ENCODE data around the gene HIPK1.
A peak's percentile ranks its signal among the peaks of the same experiment; 100 is the strongest.
"Not testable (repeated sequence)": the region's sequence is repeated elsewhere in the genome, so short reads cannot be mapped to it uniquely, and the experiment has no call there.

HIPK1 gene

DNA sequence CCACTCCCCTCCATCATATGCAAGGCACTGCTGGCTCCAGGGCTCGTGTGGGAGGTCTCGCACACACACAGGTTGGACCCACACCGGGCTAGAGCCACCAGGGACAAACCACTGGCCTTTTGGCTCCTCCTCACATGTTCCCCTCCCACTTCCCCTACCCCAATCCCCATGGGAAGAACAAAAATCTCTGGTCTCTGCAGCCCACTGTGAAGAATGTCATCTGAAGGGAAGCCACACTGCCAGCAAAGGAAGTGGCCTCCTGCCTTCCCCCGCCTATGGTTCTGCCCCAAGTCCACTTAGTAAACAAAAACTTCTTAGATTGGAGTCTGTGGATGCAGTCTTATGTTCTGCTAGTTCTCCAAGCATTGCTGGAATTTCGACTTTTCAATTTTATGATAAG lies 74.3 kb downstream of the HIPK1 start:
- Mint-ChIP-seq H3K27me3 (peaks cover 23 to 38% of the 10 kb centered on the region in 2 donors), H3K36me3 (ENCODE audit: insufficient read depth) (no peaks in the 10 kb centered on the region), H3K4me3 (no peak overlapping the region), H3K27ac (peak overlapping the region; percentile 44 to 80), H3K4me1 (ENCODE audit: low read depth in 2 of 2) (no peaks in the 10 kb centered on the region), H3K9me3 (no peaks in the 10 kb centered on the region)
- DNase-seq = no peak
- ATAC-seq (replicated peaks) = no peak

DNA sequence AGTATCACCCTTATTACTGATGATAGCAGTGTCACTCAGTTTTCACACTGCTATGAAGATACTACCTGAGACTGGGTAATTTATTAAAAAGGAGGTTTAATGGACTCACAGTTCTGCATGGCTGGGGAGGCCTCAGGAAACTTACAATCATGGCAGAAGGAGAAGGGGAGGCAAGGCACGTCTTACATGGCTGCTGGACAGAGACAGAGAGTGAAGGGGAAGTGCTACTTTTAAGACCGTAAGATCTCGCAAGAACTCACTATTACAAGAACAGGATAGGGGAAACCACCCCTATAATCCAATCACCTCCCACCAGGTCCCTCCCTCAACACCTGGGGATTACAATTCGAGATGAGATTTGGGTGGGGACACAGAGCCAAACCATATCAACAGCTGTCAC lies 77.7 kb downstream of the HIPK1 start:
- peaks cover 23 to 38% of the 10 kb centered on the region in 2 donors for H3K27me3 Mint-ChIP-seq
- H3K36me3 Mint-ChIP-seq (ENCODE audit: insufficient read depth); H3K4me3 Mint-ChIP-seq; DNase-seq; H3K4me1 Mint-ChIP-seq (ENCODE audit: low read depth in 2 of 2); H3K27ac Mint-ChIP-seq; ATAC-seq (replicated peaks); H3K9me3 Mint-ChIP-seq: not testable (repeated sequence)

DNA sequence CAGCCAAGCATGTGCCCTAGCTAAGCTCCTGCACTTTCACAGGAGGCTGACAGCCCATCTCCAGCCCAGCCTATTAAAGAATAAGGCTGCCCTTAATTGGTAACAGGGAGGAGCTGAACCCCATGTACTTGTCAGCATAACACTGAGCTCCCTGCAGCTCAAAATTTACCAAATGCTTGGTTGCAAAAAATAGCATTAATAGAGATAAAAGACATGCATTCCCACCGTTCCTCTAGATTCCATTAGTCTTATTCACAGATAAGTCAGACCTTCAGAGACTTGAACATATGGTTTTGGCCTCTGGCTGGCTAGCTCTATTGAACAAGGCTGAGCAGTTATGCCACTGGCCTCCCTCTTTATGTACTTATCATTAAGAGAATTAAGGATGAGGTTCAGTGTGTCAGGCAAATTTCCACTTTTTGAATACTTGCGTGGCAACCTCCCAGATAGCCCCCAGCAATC lies 79.4 kb downstream of the HIPK1 start:
- H3K9me3 Mint-ChIP-seq = no peaks in the 10 kb centered on the region
- DNase-seq (no peak), ATAC-seq (replicated peaks) (no peak)
- H3K27ac Mint-ChIP-seq = no peak overlapping the region
- peaks cover 23 to 29% of the 10 kb centered on the region in 2 donors for H3K27me3 Mint-ChIP-seq
- no peaks in the 10 kb centered on the region for H3K36me3 Mint-ChIP-seq (ENCODE audit: insufficient read depth)
- no peaks in the 10 kb centered on the region for H3K4me1 Mint-ChIP-seq (ENCODE audit: low read depth in 2 of 2)
- no peak overlapping the region for H3K4me3 Mint-ChIP-seq

DNA sequence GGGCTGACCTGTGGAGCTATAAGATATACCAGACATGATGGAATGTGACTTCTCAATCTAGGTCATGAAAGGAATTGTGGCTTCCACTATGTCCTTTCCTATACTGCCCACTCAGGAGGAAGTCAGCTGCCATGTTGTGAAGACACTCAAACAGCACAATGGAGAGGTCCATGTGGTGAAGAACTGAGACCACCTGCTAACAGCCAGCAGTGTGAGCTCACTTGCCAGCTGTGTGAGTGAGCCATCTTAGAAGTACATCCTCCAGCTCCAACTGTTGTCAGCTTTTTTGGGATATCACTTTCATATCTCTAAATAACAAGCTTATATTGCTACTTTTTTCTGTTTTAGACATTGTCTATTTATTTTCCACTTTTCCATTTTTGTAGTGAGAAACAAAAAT lies 79.9 kb downstream of the HIPK1 start:
- no peaks in the 10 kb centered on the region for H3K4me1 Mint-ChIP-seq (ENCODE audit: low read depth in 2 of 2)
- no peaks in the 10 kb centered on the region for H3K36me3 Mint-ChIP-seq (ENCODE audit: insufficient read depth)
- ATAC-seq (replicated peaks) (no peak), DNase-seq (no peak)
- no peak overlapping the region for H3K4me3 Mint-ChIP-seq
- H3K9me3 Mint-ChIP-seq = no peaks in the 10 kb centered on the region
- H3K27me3 Mint-ChIP-seq = peaks cover 23 to 24% of the 10 kb centered on the region in 2 donors
- no peak overlapping the region for H3K27ac Mint-ChIP-seq

DNA sequence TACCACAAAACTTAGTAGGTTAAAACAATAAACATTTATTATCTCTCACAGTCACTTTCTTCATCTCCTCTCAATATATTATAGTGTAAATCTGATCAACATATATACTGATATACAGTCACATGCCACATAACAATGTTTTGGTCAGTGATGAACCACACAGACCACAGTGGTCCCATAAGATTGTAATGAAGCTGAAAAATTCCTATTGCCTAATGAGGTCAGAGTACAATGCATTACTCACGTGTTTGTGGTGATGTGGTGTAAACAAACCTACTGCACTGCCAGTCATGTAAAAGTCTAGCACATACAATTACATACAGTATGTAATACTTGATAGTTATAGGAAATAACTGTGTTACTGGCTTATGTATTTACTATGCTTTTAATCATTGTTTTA lies 80.3 kb downstream of the HIPK1 start:
- Mint-ChIP-seq H3K4me1 (ENCODE audit: low read depth in 2 of 2) (no peaks in the 10 kb centered on the region), H3K4me3 (no peak overlapping the region), H3K36me3 (ENCODE audit: insufficient read depth) (no peaks in the 10 kb centered on the region), H3K9me3 (no peaks in the 10 kb centered on the region), H3K27ac (no peak overlapping the region), H3K27me3 (peaks cover 19 to 20% of the 10 kb centered on the region in 2 donors)
- no peak for DNase-seq
- ATAC-seq (replicated peaks) = no peak

DNA sequence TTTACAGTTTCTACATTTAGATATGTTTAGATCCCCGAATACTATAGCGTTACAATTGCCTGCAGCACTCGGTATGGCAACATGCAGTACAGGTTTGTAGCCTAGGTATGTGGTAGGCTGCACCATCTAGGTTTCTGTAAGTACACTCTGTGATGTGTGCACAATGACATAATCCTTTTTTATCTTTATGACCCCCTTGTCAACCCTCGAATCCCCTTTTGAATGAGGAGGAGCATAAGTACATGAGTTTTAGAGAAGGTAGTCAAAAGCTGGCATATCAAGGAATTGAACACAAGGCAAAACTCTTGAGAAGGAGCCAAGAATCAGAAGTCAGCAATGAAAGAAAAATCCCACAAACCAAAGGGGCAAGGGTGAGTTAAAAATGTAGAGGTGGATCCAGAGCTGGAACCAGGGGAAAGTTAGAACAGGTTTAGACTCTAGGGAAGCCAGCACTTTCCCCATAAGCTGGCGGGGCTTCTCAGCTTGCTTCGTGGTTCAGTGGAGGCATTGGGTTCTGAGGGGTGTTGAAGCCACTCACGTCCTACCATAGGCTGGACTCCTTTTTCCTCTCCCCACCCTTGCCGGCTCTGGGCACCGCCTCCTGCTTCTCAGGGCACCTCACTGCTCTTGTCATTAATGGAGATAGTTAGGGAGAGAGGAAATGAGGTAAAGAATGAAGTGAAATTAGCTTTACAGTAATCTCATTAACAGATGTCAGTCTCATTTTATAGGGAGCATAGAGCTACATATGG lies 81.5 kb downstream of the HIPK1 start:
- Mint-ChIP-seq H3K27ac (peak overlapping the region in 1 of 2 donors; percentile 32), H3K4me1 (ENCODE audit: low read depth in 2 of 2) (no peaks in the 10 kb centered on the region), H3K9me3 (no peaks in the 10 kb centered on the region), H3K4me3 (no peak overlapping the region), H3K27me3 (peaks cover 16% of the 10 kb centered on the region in 2 donors), H3K36me3 (ENCODE audit: insufficient read depth) (no peaks in the 10 kb centered on the region)
- ATAC-seq (replicated peaks) = peak; percentile 70
- DNase-seq = no peak

DNA sequence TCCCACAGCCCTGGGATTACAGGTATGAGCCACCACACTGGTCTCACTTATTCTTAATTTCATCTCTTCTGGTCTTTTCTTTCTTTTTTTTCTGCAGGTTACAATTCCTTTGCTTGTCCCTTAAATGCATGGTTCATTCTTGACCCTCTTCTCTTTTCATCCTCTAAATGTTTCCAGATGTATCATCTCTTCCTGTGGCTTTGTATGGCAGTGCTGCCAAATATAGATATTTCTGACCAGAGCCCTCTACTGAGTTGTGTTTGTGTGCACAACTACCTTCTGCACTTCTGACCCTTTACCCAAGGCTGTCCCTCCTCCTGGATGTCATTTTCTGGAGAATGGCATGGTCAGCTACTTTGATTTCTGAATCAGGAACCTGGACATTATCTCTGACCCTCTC lies 82.7 kb downstream of the HIPK1 start:
- H3K27ac Mint-ChIP-seq = no peak overlapping the region
- peaks cover 7 to 15% of the 10 kb centered on the region in 2 donors for H3K27me3 Mint-ChIP-seq
- no peaks in the 10 kb centered on the region for H3K4me1 Mint-ChIP-seq (ENCODE audit: low read depth in 2 of 2)
- ATAC-seq (replicated peaks) (no peak), DNase-seq (no peak)
- no peak overlapping the region for H3K4me3 Mint-ChIP-seq
- no peaks in the 10 kb centered on the region for H3K9me3 Mint-ChIP-seq
- H3K36me3 Mint-ChIP-seq (ENCODE audit: insufficient read depth) = no peaks in the 10 kb centered on the region

DNA sequence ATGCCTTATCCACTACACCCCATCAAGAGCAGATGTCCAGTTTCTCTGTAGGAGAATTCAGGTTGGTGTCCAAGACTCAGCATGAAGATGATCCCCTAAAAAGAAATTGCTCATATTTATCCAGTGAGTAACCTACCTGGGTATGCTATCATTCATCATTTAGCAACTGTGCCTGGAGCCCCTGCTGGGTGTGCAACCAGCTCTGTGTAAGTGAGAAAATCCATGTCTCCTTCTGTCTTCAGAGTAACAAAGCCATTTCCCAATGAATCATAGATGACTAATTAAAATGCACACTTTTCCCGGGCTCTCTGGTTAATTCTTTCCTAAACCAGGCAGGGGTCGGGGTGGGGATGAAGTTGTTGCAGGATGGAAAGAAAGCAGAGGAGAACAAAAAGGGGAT lies 86.0 kb downstream of the HIPK1 start:
- H3K27me3 Mint-ChIP-seq = peaks cover 6 to 15% of the 10 kb centered on the region in 2 donors
- H3K27ac Mint-ChIP-seq = no peak overlapping the region
- H3K4me3 Mint-ChIP-seq = no peak overlapping the region
- H3K9me3 Mint-ChIP-seq = no peaks in the 10 kb centered on the region
- DNase-seq (no peak), ATAC-seq (replicated peaks) (no peak)
- H3K4me1 Mint-ChIP-seq (ENCODE audit: low read depth in 2 of 2) = no peaks in the 10 kb centered on the region
- H3K36me3 Mint-ChIP-seq (ENCODE audit: insufficient read depth) = no peaks in the 10 kb centered on the region

DNA sequence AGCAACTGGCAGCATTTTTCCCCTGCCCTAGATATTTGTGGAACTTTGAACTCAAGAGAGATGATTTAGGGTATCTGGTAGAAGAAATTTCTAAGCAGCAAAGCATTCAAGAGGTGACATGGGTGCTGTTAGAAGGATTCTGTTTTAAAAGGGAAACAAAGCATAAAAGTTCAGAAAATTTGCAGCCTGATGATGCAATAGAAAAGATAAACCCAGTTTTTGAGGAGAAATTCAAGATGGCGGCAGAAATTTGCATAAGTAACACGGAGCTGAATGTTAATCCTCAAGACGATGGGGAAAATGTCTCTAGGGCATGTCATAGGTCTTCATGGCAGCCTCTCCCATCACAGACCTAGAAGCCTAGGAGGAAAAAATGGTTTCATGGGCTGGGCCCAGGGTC lies 90.6 kb downstream of the HIPK1 start:
- H3K27me3 Mint-ChIP-seq = peaks cover 9 to 11% of the 10 kb centered on the region in 2 donors
- H3K9me3 Mint-ChIP-seq; H3K4me3 Mint-ChIP-seq; H3K36me3 Mint-ChIP-seq (ENCODE audit: insufficient read depth); H3K27ac Mint-ChIP-seq; H3K4me1 Mint-ChIP-seq (ENCODE audit: low read depth in 2 of 2); DNase-seq; ATAC-seq (replicated peaks): not testable (repeated sequence)

DNA sequence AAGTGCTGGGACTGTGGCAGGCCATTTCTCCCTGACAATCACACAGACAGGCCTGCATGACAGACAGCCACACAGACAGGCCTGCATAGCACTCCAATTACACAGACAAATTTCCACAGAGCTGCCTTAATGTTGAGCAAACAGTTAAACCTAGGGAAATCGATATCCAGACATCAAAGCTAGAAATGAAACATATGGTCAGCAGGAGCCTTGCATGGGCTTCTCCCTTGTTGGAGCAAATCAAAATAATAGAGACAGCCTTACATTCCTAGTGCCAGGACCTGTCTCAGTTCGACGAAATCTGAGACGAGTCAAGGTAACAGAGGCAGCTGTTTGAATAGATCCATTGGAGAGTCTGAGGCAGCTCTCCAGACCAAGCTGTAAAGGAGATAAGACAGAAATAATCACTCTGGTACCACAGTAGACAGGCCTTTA lies 92.6 kb downstream of the HIPK1 start:
- DNase-seq (no peak), ATAC-seq (replicated peaks) (no peak)
- Mint-ChIP-seq H3K4me3 (no peak overlapping the region), H3K4me1 (ENCODE audit: low read depth in 2 of 2) (no peaks in the 10 kb centered on the region), H3K36me3 (ENCODE audit: insufficient read depth) (no peaks in the 10 kb centered on the region), H3K9me3 (no peaks in the 10 kb centered on the region), H3K27me3 (peaks cover 0 to 5% of the 10 kb centered on the region in 2 donors), H3K27ac (no peak overlapping the region)

DNA sequence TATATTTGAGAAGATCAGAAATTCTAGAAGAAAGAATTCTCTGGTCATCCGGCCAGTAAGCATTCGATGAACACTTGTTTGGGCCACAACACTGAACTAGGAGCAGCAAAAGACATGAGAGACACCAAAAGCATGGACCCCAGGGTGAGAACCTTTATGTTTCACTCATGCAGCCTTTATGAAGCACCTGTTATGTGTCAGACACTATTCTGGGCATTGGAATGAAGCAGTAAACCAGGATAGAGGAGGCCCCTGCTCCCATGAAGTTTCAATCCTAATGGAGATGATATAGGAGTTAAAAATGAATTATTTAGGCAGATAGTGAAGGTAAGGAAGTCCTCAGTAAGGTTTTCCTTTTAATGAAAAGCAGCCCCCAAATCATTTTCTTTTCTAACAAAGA lies 93.8 kb downstream of the HIPK1 start:
- Mint-ChIP-seq H3K27me3 (peaks cover 0 to 5% of the 10 kb centered on the region in 2 donors), H3K36me3 (ENCODE audit: insufficient read depth) (no peaks in the 10 kb centered on the region), H3K4me3 (no peak overlapping the region), H3K4me1 (ENCODE audit: low read depth in 2 of 2) (no peaks in the 10 kb centered on the region), H3K27ac (no peak overlapping the region), H3K9me3 (no peaks in the 10 kb centered on the region)
- DNase-seq (no peak), ATAC-seq (replicated peaks) (no peak)

DNA sequence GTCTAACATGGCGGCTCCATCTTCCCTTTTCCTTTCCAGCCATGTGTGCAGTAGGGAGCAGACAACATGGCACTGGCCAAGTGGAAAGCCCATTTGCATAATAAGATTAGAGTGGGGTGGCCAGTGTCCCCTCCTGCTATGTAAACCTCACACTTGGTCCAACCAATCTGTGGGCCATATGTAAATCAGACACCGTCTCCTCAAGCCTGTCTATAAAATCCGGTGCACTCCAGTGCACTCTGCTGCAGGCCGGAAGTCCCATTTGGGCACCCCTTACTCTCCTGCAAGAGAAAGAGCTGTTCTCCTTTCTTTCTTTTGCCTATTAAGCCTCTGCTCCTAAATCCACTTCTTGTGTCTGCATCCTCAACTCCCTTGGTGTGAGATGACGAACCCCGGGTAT lies 94.3 kb downstream of the HIPK1 start:
- Mint-ChIP-seq H3K27ac (no peak overlapping the region), H3K9me3 (no peaks in the 10 kb centered on the region), H3K27me3 (peaks cover 0 to 5% of the 10 kb centered on the region in 2 donors), H3K4me1 (ENCODE audit: low read depth in 2 of 2) (no peaks in the 10 kb centered on the region), H3K4me3 (no peak overlapping the region), H3K36me3 (ENCODE audit: insufficient read depth) (no peaks in the 10 kb centered on the region)
- ATAC-seq (replicated peaks) (no peak), DNase-seq (no peak)

DNA sequence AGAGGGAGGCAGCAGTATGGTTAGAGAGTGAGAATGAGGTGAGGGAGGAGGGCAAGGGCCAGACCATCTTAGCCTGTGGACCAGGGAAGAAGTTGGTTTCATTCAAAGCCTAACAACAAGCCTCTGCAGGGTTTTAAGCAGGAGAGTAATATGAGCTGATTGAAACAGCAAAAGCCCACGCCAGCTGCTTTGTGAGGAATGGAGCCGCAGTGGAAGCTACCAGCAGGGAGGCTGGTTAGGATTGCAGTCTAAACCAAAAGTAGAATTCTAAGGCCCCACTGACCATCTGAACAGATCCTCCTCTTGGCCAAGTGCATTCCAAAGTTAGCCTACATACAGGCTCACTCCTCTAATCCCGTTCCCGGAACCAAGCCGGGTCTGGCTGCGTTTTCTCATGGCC lies 94.9 kb downstream of the HIPK1 start:
- H3K4me3 Mint-ChIP-seq = no peak overlapping the region
- DNase-seq (no peak), ATAC-seq (replicated peaks) (no peak)
- no peaks in the 10 kb centered on the region for H3K9me3 Mint-ChIP-seq
- no peaks in the 10 kb centered on the region for H3K36me3 Mint-ChIP-seq (ENCODE audit: insufficient read depth)
- no peak overlapping the region for H3K27ac Mint-ChIP-seq
- H3K27me3 Mint-ChIP-seq = peaks cover 0 to 5% of the 10 kb centered on the region in 2 donors
- H3K4me1 Mint-ChIP-seq (ENCODE audit: low read depth in 2 of 2) = no peaks in the 10 kb centered on the region

DNA sequence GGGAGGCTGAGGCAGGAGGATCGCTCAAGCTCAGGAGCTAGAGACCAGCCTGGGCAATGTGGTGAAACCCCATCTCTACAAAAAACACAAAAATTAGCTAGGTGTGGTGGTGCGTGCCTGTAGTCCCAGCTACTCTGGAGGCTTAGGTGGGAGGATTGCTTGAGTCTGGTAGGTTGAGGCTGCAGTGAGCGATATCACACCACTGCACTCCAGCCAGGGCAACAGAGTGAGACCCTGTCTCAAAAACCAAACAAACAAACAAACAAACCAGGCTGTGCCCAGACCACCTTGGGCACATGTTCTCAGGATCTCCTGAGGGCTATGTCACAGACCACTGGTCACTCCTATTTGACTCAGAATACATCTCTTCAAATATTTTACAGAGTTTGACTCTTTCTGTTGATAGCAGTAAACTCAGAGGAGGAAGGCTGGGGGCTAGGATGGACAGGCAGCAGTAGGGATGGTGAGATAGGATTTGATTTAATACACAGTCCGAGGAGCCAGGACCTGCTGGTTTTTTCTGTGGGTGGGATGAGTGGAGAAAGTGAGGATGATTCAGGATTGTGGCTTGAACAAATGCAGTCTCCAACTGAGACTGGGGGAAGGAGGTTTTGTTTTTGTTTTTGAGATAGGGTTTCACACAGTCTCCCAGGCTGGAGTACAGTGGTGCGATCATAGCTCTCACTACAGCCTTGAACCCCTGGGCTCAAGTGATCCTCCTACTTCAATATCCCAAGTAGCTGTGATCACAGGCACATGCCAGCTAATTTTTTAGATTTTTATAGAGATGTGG lies 96.7 kb downstream of the HIPK1 start:
- H3K27me3 Mint-ChIP-seq = peaks cover 0 to 5% of the 10 kb centered on the region in 2 donors
- H3K4me1 Mint-ChIP-seq (ENCODE audit: low read depth in 2 of 2) = no peaks in the 10 kb centered on the region
- DNase-seq (no peak), ATAC-seq (replicated peaks) (no peak)
- H3K9me3 Mint-ChIP-seq = no peaks in the 10 kb centered on the region
- no peaks in the 10 kb centered on the region for H3K36me3 Mint-ChIP-seq (ENCODE audit: insufficient read depth)
- H3K27ac Mint-ChIP-seq = no peak overlapping the region
- no peak overlapping the region for H3K4me3 Mint-ChIP-seq

All from effector memory CD8-positive, alpha-beta T cell (primary cell).